Activated CD8-positive, alpha-beta memory T cell treated with anti-CD3 and anti-CD28 coated beads for 48 hours (primary cell): ENCODE data around the gene ATP9A.
"Not testable (repeated sequence)": the region's sequence is repeated elsewhere in the genome, so short reads cannot be mapped to it uniquely, and the experiment has no call there.

Experiments
- DNase-seq, 3 experiments: peaks; one replicate each; pipeline ENCODE4 v3.0.0-alpha.2; 2020; ENCODE audit warnings: low read depth in 2 of 3, low spot score in 2 of 3

The ATP9A gene

GRCh38 chr20:51583073-51583472 is 185.1 kb downstream of the ATP9A start:
- no peak for DNase-seq

DNA sequence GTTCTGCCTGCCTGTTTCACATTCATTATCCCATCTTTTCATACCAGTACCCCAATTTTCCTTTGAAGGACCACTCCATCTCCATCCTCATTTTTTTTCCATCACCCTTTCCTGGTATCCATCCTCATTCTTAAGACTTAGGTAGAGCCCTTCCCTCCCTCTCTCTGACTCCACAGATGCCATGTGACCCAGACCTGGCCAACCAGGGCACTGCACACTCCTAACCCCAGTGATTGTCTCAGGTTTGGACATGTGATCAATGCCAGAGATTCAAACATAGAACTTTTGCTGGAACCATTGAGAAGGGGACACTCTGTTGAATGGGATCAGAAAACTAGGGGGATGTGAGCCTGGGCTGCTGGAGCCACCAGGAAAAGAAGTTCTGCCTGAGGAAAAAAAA is 186.6 kb downstream of the ATP9A start:
- DNase-seq, result no peak

GRCh38 chr20:51579137-51579536 is 189.1 kb downstream of the ATP9A start:
- DNase-seq, result no peak

DNA sequence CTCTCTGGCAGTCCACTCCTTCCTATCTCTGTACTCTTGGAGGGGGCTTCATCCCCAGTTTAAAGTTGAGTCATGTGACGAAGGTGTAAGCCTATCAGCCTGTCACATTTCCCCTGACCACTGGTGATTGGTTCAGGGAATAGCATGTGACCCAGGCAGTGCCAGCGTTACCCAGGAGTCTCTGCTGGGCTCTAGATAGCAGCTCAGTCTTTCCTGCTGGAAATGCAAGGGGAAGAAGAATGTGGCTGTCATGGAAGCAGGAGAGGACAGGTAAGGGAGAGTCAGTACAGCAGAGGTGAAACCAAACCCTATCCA is 190.1 kb downstream of the ATP9A start:
- DNase-seq, result no peak

DNA sequence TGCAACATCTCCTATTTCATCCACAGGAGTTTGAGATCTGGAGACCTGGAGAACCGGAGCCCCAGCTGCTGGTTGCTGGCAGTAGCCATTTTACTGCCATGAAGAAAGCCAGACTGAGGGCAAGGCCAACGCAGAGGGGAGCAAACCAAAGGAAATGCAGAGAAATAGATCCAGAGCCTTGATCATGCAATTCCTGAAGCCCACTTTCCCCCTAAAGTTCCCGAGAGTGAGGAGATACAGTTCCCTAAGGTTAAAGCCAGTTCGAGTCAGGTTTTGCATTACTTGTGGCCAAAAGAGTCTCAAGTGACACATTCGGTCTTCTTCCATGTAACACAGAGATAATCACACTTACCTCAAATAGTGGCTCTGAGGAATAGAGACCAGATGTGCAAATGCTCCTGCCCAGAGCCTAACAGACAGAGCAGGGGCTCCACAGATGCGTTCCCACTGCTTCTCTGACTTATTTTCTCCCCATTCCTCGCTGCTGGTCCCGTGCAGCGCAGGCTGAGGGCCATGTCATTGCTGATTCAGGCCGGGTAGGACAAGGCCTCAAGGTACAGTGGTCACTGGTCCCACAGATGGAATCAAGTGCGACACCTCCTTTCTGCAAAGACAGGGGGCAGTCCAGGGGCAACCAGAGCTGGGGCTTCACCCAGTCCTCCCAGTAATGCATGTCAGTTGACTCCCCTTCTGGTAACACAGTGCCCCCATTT is 190.6 kb downstream of the ATP9A start:
- no peak for DNase-seq

GRCh38 chr20:51575486-51575885 is 192.7 kb downstream of the ATP9A start:
- no peak for DNase-seq

GRCh38 chr20:51574248-51575033 is 193.7 kb downstream of the ATP9A start:
- no peak for DNase-seq

GRCh38 chr20:51573576-51574243 is 194.5 kb downstream of the ATP9A start:
- DNase-seq, result no peak

GRCh38 chr20:51571460-51571794 is 196.8 kb downstream of the ATP9A start:
- no peak for DNase-seq

DNA sequence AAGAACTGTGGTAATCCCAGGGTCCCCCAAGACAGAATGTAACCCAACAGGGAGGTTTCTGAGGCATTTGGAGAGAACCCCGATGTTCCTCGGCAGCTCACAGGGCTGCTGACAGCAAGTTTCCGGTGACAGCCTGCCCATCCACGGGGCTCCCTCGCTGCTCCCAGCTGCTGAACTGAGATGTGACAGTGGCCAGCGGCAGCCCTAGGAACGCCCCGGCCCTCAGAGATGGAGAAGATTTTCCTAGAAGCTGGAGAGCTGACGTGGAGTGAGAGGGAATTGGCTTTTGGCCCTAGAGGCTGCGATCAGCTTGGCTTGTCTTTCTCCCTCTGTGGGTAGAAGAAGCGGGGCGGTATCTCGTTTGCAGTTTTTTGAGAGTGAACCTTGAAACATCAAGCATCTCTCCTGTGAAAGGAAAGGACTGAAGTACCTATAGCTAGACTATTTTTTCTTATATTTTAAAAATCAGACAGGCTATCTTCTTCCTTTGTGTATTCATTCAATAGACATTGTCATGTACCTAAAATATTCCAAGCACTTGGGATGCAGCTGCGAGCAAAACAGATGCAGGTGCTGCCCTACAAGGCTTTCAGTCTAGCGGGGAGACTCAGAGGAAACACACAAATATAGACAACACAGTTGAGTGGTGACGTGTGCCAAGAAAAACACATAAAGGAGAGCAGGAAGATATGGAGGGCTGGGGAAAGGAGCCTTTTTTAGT is 197.3 kb downstream of the ATP9A start:
- no peak for DNase-seq

DNA sequence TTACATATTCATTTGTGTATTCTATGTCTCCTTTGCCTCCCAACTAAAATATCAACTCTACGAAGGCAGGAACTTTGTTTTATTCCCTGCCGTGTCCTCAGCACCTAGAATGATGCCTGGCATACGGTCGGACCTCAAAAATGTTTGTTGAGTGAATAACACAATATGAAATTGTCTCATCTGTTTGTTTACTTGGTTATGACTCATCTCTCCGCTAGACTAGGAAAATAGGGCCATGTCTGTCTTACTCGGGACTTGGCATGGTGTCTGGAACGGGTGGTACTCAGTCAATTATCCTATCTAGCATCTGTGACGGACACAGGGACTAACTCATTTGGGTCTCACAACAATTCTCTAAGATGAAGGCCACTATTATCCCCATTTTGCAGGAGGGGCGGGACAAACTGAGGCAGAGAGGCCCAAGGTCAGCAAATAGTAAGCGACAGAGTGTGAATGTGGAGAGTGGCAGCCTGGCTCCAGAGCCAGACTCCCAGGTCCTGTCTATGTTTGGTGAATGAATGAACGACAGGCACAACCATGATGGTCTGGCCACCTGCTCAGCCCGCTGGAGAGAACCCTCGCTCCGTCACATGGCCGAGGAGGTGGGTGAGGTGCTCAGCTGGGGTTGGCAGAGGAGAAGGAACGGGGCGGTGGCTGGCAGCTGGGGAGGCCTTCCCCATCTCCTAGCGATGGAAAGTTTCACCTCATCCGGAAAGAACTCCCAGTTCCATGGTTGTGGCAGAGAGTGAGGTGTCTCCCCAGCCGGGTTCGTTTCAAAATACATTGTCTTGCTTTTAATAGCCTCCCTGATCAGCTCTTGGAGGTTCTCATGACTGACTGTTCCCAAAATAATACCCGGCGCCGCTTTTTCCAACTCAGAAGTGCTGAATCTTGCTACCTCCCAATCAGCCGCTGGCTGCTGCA is 198.1 kb downstream of the ATP9A start:
- no peak for DNase-seq

DNA sequence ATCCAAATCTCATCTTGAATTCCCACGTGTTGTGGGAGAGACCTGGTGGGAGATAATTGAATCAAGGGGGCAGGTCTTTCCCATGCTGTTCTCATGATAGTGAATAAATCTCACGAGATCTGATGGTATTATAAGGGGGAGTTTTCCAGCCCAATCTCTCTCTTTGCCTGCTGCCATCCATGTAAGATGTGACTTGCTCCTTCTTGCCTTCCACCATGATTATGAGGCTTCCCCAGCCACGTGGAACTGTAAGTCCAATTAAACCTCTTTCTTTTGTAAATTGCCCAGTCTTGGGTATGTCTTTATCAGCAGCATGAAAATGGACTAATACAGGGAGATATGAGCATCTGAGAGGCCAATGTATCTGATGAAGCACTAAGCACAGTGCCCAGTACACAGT is 199.7 kb downstream of the ATP9A start:
- not testable (repeated sequence) for DNase-seq

DNA sequence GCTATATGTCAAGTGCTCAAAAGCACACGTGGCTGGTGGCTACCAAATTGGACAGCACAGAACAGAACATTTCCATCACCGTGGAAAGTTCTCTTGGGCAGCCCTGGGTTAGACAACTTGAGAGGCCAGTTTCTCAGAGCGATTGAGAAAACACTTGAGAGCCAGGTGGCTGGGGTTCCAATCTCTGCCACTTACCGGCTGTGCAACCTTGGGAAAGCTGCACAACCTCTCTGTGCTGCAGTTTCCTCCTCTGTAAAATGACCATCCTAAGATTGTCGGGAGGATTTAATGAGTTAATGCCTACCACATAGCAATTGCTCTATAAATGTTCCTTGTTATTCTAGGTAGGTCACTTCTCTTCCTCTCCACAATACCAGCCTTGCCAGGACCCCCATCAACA is 200.6 kb downstream of the ATP9A start:
- no peak for DNase-seq

- no peak for DNase-seq
Measured at GRCh38 chr20:51566594-51566993, 201.6 kb downstream of the ATP9A start.

- DNase-seq, result no peak
Measured at GRCh38 chr20:51565298-51566144, 202.7 kb downstream of the ATP9A start.

DNA sequence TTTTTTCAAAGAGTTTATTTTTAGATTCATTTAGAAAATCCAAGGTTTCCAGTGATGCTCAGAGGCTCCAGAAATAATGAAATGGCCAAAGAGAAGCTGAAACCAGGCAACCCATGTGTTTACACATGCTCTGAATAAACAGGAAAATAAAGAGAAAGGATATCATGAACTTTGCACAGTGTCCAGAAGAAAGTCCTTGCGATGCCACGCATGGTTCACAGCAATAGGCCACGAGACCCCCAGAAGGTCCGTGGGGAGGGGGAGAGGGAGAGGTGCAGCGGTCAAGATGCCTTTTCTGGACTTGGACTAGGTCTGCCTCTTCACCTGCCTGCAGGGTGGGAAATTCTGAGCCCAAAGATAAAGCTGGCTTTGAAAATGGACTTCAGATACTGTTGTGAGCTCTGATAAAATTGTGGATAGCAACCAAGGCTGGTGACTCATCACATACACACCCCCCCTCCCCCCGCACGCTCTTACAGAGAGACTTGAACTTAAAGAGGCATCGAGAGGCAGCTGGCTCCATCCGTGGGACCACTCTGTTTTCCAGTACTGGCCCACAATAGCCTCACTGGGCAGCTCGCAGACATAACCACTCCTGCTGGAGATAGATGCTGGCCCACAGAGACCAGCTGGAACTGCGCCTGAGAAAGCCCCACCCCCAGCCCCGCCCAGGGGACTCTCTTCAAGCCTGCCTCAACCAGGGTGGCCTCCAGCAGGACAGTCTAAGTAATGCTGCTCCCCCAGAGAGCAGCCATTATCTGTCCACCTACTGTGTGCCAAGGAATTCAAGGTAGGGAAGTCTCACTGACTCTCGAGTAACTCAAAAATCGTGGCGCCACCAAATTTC is 204.5 kb downstream of the ATP9A start:
- no peak for DNase-seq

GRCh38 chr20:51563174-51563485 is 205.1 kb downstream of the ATP9A start:
- DNase-seq, result no peak

DNA sequence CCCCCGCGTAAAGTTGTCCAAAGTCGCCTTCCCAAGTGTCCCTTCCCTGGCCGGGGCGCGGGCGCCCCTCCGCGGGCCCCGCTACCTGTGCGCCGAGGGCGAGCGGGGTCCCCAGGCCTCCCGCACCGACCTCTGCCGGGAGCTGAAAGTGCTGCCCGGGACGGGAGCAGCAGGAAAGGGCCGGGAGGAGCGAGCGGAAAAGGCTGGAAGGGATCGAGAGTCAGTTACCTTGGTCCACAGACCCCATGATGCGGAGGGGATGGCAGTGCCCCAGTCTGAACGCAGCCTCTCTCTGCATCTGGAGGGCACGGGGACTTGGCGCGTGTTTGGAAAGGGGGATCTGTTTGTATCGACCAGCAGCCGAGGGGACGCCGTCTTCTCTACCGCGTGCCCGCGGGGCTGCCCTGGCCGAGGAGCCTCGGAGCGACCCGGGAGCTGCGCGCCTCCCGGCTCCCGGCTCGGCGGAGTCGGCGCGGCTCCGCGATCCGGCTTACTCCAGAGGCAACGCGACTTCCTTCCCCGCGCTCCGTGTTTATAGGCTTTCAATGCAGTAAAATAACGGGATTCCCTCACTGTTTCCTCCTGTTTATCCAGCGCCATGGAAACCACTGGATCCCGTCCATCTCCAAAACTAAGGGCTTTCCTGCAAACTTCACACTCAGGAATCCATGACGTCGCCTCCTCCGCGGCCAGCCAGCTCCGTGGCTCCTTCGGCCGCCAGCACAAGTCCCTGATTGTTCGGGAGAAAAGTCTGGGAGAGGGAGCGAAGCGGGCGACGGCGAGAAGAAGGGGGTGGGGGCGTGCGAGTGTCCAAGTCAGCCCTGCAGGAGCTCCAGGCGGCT is 205.6 kb downstream of the ATP9A start:
- DNase-seq, result no peak
